Measurements from ENCODE around the gene TMEM255B.

DNA sequence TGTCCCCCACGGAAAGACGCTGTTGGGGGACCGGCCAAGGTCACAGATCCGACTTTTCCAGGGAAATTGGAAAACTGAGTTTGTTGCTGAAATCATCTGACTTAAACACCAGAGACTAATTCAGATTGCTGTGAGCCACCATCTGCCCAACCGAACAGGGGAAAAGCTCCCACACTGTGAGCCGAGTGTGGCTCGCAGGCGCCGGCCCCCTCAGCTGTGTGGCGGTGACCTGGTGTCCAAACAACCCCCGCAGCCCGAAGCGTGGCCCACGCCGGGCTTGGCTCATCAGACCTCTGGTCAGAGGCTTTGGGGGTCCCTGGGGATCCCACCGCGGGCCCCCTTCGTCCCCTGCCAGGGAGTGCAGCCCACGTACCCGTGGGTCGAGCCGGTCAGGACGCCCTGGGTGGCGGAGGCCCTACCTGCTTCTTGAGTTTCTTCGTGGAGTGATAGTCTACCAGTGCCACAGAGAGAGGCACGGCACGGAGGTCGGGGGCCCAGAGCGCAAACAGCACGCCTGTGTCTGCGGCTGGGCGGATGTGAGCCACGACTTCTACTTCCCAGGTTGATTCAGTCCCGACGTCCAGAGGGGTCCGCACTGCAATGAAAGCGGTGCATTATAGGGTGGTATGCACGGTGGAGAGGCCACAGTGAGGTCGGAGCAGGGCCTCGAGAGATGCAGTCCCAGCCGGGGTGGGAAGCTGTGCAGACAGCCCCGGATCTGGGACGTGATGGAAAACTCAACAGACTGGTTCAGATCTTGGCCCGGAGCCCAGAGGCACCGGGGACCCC is 64.1 kb downstream of the TMEM255B start:
- TF ChIP-seq POLR2A (IDR thresholded peaks at IDR 0.05; ENCODE audit: low read length): no peak
- TF ChIP-seq GATA1 (IDR thresholded peaks at IDR 0.05; ENCODE audit: low read depth, low read length): no peak
